ENCODE measurements around the gene DAPK2.
"Not testable (repeated sequence)": the region's sequence is repeated elsewhere in the genome, so short reads cannot be mapped to it uniquely, and the experiment has no call there.

Gene DAPK2

GRCh38 chr15:64068133-64068532 lies 21.8 kb upstream of the DAPK2 start:
- no peak overlapping the region for H3K4me3 ChIP-seq (ENCODE audit: low read depth, low read length)
- DNase-seq (ENCODE audit: low read depth): no peak
- TF ChIP-seq CTCF (conservative IDR thresholded peaks at IDR 0.05; ENCODE audit: low read depth, low read length): no peak

GRCh38 chr15:64067564-64068030 lies 21.3 kb upstream of the DAPK2 start:
- peak; percentile 67 for DNase-seq (ENCODE audit: low read depth)
- peak; percentile 83 for TF ChIP-seq CTCF (conservative IDR thresholded peaks at IDR 0.05; ENCODE audit: low read depth, low read length)
- no peak overlapping the region for H3K4me3 ChIP-seq (ENCODE audit: low read depth, low read length)

GRCh38 chr15:64066451-64066850 lies 20.2 kb upstream of the DAPK2 start:
- DNase-seq (ENCODE audit: low read depth): no peak
- no peak overlapping the region for H3K4me3 ChIP-seq (ENCODE audit: low read depth, low read length)
- no peak for TF ChIP-seq CTCF (conservative IDR thresholded peaks at IDR 0.05; ENCODE audit: low read depth, low read length)

GRCh38 chr15:64060716-64061115 lies 14.4 kb upstream of the DAPK2 start:
- H3K4me3 ChIP-seq (ENCODE audit: low read depth, low read length): no peak overlapping the region
- no peak for TF ChIP-seq CTCF (conservative IDR thresholded peaks at IDR 0.05; ENCODE audit: low read depth, low read length)
- DNase-seq (ENCODE audit: low read depth): no peak

GRCh38 chr15:64059104-64059503 lies 12.8 kb upstream of the DAPK2 start:
- H3K4me3 ChIP-seq (ENCODE audit: low read depth, low read length): not testable (repeated sequence)

GRCh38 chr15:64058279-64058678 lies 12.0 kb upstream of the DAPK2 start:
- no peak for DNase-seq (ENCODE audit: low read depth)
- TF ChIP-seq CTCF (conservative IDR thresholded peaks at IDR 0.05; ENCODE audit: low read depth, low read length): no peak
- H3K4me3 ChIP-seq (ENCODE audit: low read depth, low read length): no peak overlapping the region

More at GRCh38 chr15:64059104-64059503, 12.8 kb upstream of the DAPK2 start:
- DNase-seq (ENCODE audit: low read depth): not testable (repeated sequence)

GRCh38 chr15:64053674-64054073 lies 7.4 kb upstream of the DAPK2 start:
- H3K4me3 ChIP-seq (ENCODE audit: low read depth, low read length); DNase-seq (ENCODE audit: low read depth): not testable (repeated sequence)

GRCh38 chr15:64052925-64053491 lies 6.7 kb upstream of the DAPK2 start:
- no peak overlapping the region for H3K4me3 ChIP-seq (ENCODE audit: low read depth, low read length)
- no peak for TF ChIP-seq CTCF (conservative IDR thresholded peaks at IDR 0.05; ENCODE audit: low read depth, low read length)
- DNase-seq (ENCODE audit: low read depth): no peak
